HepG2 (cell line): ENCODE measurements around the gene HLCS. TPM values are rescaled to one million over a fixed set of nuclear protein-coding genes. Genes with fewer than 3 reads are reported as not detected.

ENCODE experiments used
- ATF1 ChIP-seq: IDR thresholded peaks from 2 replicates; pipeline ENCODE4 v1.6.1; 2016; ENCODE audit warnings: mild to moderate bottlenecking, control low read depth
- ATRX ChIP-seq: sonication (generic); formaldehyde crosslinking; IDR thresholded peaks from 2 replicates; pipeline ENCODE4 v1.4.0; 2020; ENCODE audit warnings: missing genetic modification reagents, borderline replicate concordance
- CEBPB ChIP-seq: IDR thresholded peaks from 2 replicates; pipeline ENCODE4 v1.6.1; 2011; ENCODE audit warnings: low read depth, low read length, improper control_type of control experiment, borderline replicate concordance
- CREB1 ChIP-seq, 2 experiments: fragments of 450-650 bp in 1 of 2; IDR thresholded peaks; 2 replicates each; pipeline ENCODE4 v1.6.1; 2016 to 2017; ENCODE audit warnings: control low read depth in 1 of 2, mild to moderate bottlenecking in 1 of 2, missing compliant biosample characterization in 1 of 2, missing genetic modification characterization in 1 of 2
- ELF3 ChIP-seq: IDR thresholded peaks from 2 replicates; pipeline ENCODE4 v1.6.1; 2016; ENCODE audit warnings: missing genetic modification reagents, missing compliant biosample characterization
- GABPA ChIP-seq, 2 experiments: IDR thresholded peaks; 2 replicates each; pipeline ENCODE4 v1.6.1; 2011 to 2016; ENCODE audit warnings: low read depth in 2 of 2, low read length in 1 of 2, missing biosample characterization in 1 of 2, missing genetic modification characterization in 1 of 2
- HDAC2 ChIP-seq: sonication (generic); formaldehyde crosslinking; IDR thresholded peaks from 2 replicates; pipeline ENCODE4 v1.4.0; 2020; ENCODE audit warnings: missing genetic modification reagents
- KLF16 ChIP-seq, 2 experiments: sonication (generic) in 1 of 2; formaldehyde crosslinking in 1 of 2; IDR thresholded peaks; 2 replicates each; pipeline versions ENCODE4 v1.6.1 to v1.8.0; 2016 to 2023; ENCODE audit warnings: missing genetic modification reagents in 2 of 2, missing compliant biosample characterization in 1 of 2
- NR2F6 ChIP-seq, 2 experiments: IDR thresholded peaks; 2 replicates each; pipeline ENCODE4 v1.6.1; 2016; ENCODE audit warnings: antibody characterized with exemption in 1 of 2, mild to moderate bottlenecking in 1 of 2
- SNRNP70 ChIP-seq: fragments of 200-400 bp; formaldehyde crosslinking; IDR thresholded peaks from 2 replicates; pipeline ENCODE4 v1.6.1; 2017; ENCODE audit warnings: mild to moderate bottlenecking, low read depth, low read length, moderate library complexity
- SOX13 ChIP-seq, 3 experiments: fragments of 450-650 bp in 1 of 3; sonication (generic) in 1 of 3; formaldehyde crosslinking in 1 of 3; IDR thresholded peaks in 2 of 3; conservative IDR thresholded peaks in 1 of 3; 2 replicates each; pipeline versions ENCODE4 v1.5.0 to v1.6.1; 2016 to 2020; ENCODE audit warnings: antibody characterized with exemption in 1 of 3, mild to moderate bottlenecking in 1 of 3, missing compliant biosample characterization in 1 of 3, missing genetic modification reagents in 1 of 3, moderate library complexity in 1 of 3
- SOX5 ChIP-seq: IDR thresholded peaks from 2 replicates; pipeline ENCODE4 v1.6.1; 2016; ENCODE audit warnings: borderline replicate concordance
- STAG1 ChIP-seq: sonication (generic); formaldehyde crosslinking; IDR thresholded peaks from 2 replicates; pipeline ENCODE4 v1.4.0; 2020; ENCODE audit warnings: missing genetic modification reagents
- ZFP36L2 ChIP-seq: sonication (generic); formaldehyde crosslinking; IDR thresholded peaks from 2 replicates; pipeline ENCODE4 v1.4.0; 2020; ENCODE audit warnings: missing genetic modification reagents
- ZNF33A ChIP-seq: sonication (generic); formaldehyde crosslinking; IDR thresholded peaks from 2 replicates; pipeline ENCODE4 v1.5.1; 2020; ENCODE audit warnings: missing genetic modification reagents, mild to moderate bottlenecking, moderate library complexity, borderline replicate concordance
- ZNF501 ChIP-seq: sonication (generic); formaldehyde crosslinking; IDR thresholded peaks from 2 replicates; pipeline ENCODE4 v1.5.1; 2020; ENCODE audit warnings: mild to moderate bottlenecking, moderate library complexity, missing genetic modification reagents
- polyA plus RNA-seq, 8 experiments: library from polyadenylated mRNA; depleted of rRNA in 3 of 8; stranded (reverse) in 7 of 8; unstranded in 1 of 8; fragments of >200 nt; fragmentation: Illumina TruSeq in 4 of 8; extraction: Trizol in 4 of 8; gene quantifications; 2 replicates each; pipeline versions ENCODE4 v1.2.1 to v1.2.3, GENCODE V29; 2011 to 2016; ENCODE audit warnings: low read depth in 4 of 8, missing spikeins in 1 of 8, mixed read lengths in 1 of 8; ENCODE audit not compliant: insufficient read depth in 1 of 8
- total RNA-seq, 5 experiments: library from RNA; depleted of rRNA; stranded (reverse); fragments of >200 nt; fragmentation: Illumina TruSeq; extraction: Trizol; gene quantifications; 2 replicates each; pipeline ENCODE4 v1.2.3, GENCODE V29; 2016; ENCODE audit warnings: low read depth in 1 of 5
- TF ChIP-seq, protein P1 (sequence below): IDR thresholded peaks from 2 replicates; pipeline ENCODE4 v1.6.1; 2016; ENCODE audit warnings: mild to moderate bottlenecking
- TF ChIP-seq, protein P2 (sequence below): IDR thresholded peaks from 2 replicates; pipeline ENCODE4 v1.6.1; 2012; ENCODE audit warnings: low read depth, low read length, improper control_type of control experiment

HLCS gene
- total and polyA plus RNA-seq, 2 of the 13 experiments (the other 11 are each of a cell fraction or from before 2014, with no cell fraction given), result 7.9 to 12.3 TPM

DNA sequence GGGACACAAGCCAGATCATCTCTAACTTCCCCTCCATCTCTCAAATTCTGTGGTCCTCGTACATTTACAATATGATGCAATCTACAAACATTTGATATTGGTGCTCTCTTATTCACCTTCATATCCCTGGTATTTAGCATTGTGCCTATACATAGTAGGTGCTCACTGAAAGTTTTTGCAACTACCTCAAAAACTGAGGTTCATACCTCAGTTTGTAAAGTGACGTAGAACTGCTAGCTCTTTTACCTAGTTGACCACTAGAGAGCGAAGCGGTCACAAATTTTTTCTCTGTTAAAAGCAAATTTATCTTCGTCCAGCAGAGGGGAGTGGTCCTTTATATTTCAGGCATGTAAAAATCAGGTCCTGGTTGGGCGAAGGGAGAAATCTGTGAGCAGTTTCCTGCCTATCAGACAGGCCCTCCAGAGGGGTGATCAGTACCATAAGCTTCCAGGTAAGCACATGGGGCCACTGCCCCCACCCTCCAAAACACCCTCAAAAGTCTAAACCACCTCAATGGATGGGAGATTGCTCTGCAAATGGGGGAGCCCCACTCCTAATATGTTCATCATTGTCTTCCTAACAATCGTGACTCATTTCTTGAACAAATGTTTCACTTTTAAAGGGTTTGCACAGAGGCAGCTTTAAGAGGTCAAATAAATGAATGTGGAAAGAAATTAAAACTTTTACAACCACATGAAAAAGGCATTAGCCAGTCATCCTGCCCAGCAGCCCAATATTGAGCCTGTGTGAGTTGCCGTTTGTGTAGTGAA lies 10.6 kb upstream of the HLCS start (continued):
- TF ChIP-seq, protein P1, sequence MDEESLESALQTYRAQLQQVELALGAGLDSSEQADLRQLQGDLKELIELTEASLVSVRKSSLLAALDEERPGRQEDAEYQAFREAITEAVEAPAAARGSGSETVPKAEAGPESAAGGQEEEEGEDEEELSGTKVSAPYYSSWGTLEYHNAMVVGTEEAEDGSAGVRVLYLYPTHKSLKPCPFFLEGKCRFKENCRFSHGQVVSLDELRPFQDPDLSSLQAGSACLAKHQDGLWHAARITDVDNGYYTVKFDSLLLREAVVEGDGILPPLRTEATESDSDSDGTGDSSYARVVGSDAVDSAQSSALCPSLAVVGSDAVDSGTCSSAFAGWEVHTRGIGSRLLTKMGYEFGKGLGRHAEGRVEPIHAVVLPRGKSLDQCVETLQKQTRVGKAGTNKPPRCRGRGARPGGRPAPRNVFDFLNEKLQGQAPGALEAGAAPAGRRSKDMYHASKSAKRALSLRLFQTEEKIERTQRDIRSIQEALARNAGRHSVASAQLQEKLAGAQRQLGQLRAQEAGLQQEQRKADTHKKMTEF (CRISPR knock-in tag), result peak; percentile 38; the same call in 1 of the 2 replicates
- TF ChIP-seq NR2F6 (IDR thresholded peaks at IDR 0.05), result no peak
- TF ChIP-seq NR2F6 (CRISPR knock-in tag; IDR thresholded peaks at IDR 0.05), result 0 out of 2 replicates have a peak, but pooled peaks have one; percentile 17
- TF ChIP-seq SNRNP70, result no peak
- TF ChIP-seq, protein P2, sequence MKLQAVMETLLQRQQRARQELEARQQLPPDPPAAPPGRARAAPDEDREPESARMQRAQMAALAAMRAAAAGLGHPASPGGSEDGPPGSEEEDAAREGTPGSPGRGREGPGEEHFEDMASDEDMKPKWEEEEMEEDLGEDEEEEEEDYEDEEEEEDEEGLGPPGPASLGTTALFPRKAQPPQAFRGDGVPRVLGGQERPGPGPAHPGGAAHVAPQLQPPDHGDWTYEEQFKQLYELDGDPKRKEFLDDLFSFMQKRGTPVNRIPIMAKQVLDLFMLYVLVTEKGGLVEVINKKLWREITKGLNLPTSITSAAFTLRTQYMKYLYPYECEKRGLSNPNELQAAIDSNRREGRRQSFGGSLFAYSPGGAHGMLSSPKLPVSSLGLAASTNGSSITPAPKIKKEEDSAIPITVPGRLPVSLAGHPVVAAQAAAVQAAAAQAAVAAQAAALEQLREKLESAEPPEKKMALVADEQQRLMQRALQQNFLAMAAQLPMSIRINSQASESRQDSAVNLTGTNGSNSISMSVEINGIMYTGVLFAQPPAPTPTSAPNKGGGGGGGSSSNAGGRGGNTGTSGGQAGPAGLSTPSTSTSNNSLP, result peak; percentile 49; the same call in 1 of the 2 replicates
- TF ChIP-seq SOX5 (CRISPR knock-in tag), result 0 out of 2 replicates have a peak, but pooled peaks have one; percentile 38
- TF ChIP-seq GABPA (IDR thresholded peaks at IDR 0.05; ENCODE audit: low read depth, low read length), result no peak
- TF ChIP-seq GABPA (CRISPR knock-in tag; IDR thresholded peaks at IDR 0.05; ENCODE audit: low read depth), result peak; percentile 61; the same call in 1 of the 2 replicates
- TF ChIP-seq ZFP36L2, result no peak
- peak; percentile 90 for TF ChIP-seq STAG1 (CRISPR knock-in tag)
- no peak for TF ChIP-seq SOX13 (IDR thresholded peaks at IDR 0.05)
- 0 out of 4 replicates have a peak, but pooled peaks of 1 of the 2 experiments have one; percentile 13 for TF ChIP-seq SOX13 (CRISPR knock-in tag; conservative IDR thresholded peaks at IDR 0.05 in 1 of 2, IDR thresholded peaks at IDR 0.05 in 1 of 2)
- TF ChIP-seq ELF3, result peak; percentile 60; the same call in 1 of the 2 replicates
- no peak for TF ChIP-seq ZNF33A (CRISPR knock-in tag)
- TF ChIP-seq ZNF501 (CRISPR knock-in tag), result no peak
- TF ChIP-seq CREB1 (IDR thresholded peaks at IDR 0.05), result peak; percentile 67
- peak; percentile 66 for TF ChIP-seq CREB1 (CRISPR knock-in tag; IDR thresholded peaks at IDR 0.05)
- 0 out of 2 replicates have a peak, but pooled peaks have one; percentile 18 for TF ChIP-seq HDAC2 (CRISPR knock-in tag)
- TF ChIP-seq KLF16 (CRISPR knock-in tag; IDR thresholded peaks at IDR 0.05), result 0 out of 4 replicates have a peak, but pooled peaks of 1 of the 2 experiments have one; percentile 67
- peak; percentile 41; the same call in 1 of the 2 replicates for TF ChIP-seq ATF1 (CRISPR knock-in tag)
- no peak for TF ChIP-seq ATRX (CRISPR knock-in tag)
- peak; percentile 47 for TF ChIP-seq CEBPB
